Activated T-cell treated with anti-CD3 and anti-CD28 coated beads for 48 hours (primary cell): ENCODE data around the gene PCBP4.
"Not testable (repeated sequence)": the region's sequence is repeated elsewhere in the genome, so short reads cannot be mapped to it uniquely, and the experiment has no call there.

Experiments
- DNase-seq: peaks from one replicate; pipeline ENCODE4 v3.0.0-alpha.2; 2020; ENCODE audit warnings: low read depth

Gene PCBP4

GRCh38 chr3:51937611-51938450 is 29.4 kb downstream of the PCBP4 start:
- DNase-seq: no peak

- no peak for DNase-seq
These were observed 30.2 kb downstream of the PCBP4 start for GRCh38 chr3:51937014-51937413.

- no peak for DNase-seq
These were observed 31.1 kb downstream of the PCBP4 start for GRCh38 chr3:51935886-51936755.

- no peak for DNase-seq
These were observed 32.0 kb downstream of the PCBP4 start for GRCh38 chr3:51934991-51935885.

GRCh38 chr3:51934139-51934850 is 33.0 kb downstream of the PCBP4 start:
- no peak for DNase-seq

- DNase-seq: no peak
These were observed 33.6 kb downstream of the PCBP4 start for GRCh38 chr3:51933471-51934138.

- no peak for DNase-seq
These were observed 34.5 kb downstream of the PCBP4 start for GRCh38 chr3:51932471-51933370.

- DNase-seq: no peak
These were observed 35.5 kb downstream of the PCBP4 start for GRCh38 chr3:51931756-51932155.

- no peak for DNase-seq
These were observed 36.8 kb downstream of the PCBP4 start for GRCh38 chr3:51930439-51930838.

- DNase-seq: no peak
These were observed 37.7 kb downstream of the PCBP4 start for GRCh38 chr3:51929420-51930003.

- not testable (repeated sequence) for DNase-seq
These were observed 38.3 kb downstream of the PCBP4 start for GRCh38 chr3:51928981-51929380.

GRCh38 chr3:51928438-51928837 is 38.8 kb downstream of the PCBP4 start:
- no peak for DNase-seq

GRCh38 chr3:51927061-51927977 is 39.9 kb downstream of the PCBP4 start:
- no peak for DNase-seq

GRCh38 chr3:51921081-51921578 is 46.1 kb downstream of the PCBP4 start:
- DNase-seq: no peak

GRCh38 chr3:51916418-51916817 is 50.8 kb downstream of the PCBP4 start:
- DNase-seq: no peak

- no peak for DNase-seq
These were observed 59.2 kb downstream of the PCBP4 start for GRCh38 chr3:51908026-51908425.
